OCI-M2 (cell line): ENCODE data around the gene ASRGL1.
"Not testable (repeated sequence)": the region's sequence is repeated elsewhere in the genome, so short reads cannot be mapped to it uniquely, and the experiment has no call there.

Experiments
- DNase-seq: peaks from one replicate; lab custom pipeline; 2025; ENCODE audit not compliant: unreplicated experiment; lab: John Stamatoyannopoulos, UW

ASRGL1 gene

DNA sequence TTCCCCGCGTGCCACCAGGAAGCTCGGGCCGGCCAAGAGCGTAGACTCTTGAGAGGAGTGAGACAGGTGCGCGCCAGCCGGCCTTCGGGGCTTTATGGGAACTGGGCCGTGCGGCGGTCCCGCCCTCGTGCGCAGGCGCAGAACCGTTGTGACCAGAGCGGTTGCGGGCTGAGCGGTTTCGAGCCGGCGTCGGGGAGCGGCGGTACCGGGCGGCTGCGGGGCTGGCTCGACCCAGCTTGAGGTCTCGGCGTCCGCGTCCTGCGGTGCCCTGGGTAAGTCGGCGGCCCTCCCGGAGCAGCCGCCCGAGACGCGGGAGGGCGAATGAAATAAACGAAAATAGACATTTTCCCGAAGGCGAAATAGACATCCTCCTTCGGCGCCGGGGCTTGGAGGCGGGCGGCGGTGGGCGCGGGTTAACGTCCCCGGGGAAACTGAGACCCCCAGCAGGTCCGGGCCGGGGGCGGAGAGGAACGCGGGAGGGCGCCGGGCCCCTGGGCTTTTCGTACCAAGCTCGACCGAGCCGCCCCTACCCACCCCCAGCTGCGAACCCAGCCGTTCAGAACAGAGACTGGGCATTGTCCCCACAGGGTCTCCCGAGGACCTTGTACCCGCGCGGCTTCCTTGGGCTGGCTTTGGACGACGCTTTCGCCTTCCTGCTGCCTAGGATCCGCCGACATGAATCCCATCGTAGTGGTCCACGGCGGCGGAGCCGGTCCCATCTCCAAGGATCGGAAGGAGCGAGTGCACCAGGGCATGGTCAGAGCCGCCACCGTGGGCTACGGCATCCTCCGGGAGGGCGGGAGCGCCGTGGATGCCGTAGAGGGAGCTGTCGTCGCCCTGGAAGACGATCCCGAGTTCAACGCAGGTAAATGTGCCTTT lies at the start of gene ASRGL1:
Gene ASRGL1, plus strand, starts transcription at position 146 of the 879 bp plus-strand sequence. Its CDS starts 530 bp downstream, at position 676.
- DNase-seq = no peak

DNA sequence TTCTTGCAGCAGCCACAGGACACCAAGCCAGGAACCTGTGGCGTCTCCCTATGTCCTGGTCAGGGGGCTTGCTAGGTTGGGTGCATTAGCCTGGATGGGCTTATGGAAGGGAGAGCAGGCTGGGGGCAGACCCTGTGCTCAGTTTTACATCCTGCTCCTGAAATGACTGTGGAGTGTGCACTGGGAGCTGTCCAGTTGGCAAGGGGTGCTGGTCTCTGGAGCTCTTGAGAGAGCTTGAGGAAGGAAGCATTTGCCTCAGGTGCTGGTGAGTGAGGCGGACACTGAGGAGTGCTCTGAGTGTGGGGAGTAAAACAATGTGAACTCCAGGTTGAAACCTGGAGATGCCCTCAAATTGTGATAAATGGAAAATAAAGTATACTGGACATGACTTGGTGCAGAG lies 41.7 kb upstream of the ASRGL1 start:
- no peak for DNase-seq

DNA sequence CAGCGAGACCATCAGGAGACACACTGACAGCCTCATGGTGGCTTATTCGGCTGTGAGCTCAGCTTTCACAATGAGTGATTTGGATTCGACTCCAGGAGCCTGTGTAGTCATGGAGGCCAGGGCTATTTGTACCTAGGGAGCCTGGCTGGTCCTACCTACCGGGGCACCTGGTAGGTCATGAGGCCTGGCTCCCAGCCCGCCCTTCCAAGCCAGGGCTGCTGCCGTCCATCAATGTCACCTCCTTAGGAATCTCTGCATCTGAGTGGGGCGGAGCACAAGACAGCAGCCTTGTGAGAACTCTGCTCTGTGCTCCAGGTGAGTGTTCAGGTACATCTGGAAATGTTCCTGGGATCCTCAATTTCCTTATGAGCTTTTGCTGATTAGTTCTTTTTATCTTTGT lies 38.3 kb upstream of the ASRGL1 start, which contains the start of gene SCGB1D4:
Gene SCGB1D4, minus strand, starts transcription at position 101 of the 400 bp plus-strand sequence. Its CDS starts 65 bp downstream, at position 36.
- no peak for DNase-seq

DNA sequence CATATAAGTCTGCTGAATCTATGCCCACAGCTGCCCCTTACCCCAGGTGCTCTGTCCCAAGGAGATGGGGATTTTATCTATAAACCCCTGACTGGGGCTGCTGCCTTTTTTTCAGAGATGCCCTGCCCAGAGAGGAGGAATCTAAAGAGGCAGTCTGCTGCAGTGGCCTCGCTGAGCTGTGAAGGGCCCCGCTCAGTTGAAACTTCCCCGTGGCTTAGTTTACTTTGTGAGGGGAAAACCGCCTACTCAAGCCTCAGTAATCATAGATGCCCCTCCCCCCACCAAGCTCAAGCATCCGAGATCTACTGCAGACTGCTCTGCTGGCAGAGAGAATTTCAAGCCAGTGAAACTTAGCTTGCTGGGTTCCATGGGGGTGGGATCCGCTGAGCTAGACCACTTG lies 31.0 kb upstream of the ASRGL1 start:
- no peak for DNase-seq

DNA sequence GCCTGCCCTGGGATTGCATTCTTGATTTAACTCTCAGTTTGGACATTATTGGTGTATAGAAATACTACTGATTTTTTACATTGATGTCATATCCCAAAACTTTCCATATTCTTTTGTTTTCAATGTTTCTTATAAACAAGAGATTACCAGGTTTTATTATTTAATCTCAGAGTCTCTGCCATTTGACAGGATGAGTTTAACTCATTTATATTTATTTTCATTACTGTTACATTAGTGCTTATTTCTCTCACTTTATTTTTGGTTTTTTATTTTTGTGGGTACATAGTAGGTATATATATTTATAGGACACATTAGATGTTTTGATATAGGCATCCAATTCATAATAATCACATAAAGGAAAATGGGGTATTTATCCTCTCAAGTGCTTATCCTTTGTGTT lies 29.3 kb upstream of the ASRGL1 start:
- DNase-seq = no peak

DNA sequence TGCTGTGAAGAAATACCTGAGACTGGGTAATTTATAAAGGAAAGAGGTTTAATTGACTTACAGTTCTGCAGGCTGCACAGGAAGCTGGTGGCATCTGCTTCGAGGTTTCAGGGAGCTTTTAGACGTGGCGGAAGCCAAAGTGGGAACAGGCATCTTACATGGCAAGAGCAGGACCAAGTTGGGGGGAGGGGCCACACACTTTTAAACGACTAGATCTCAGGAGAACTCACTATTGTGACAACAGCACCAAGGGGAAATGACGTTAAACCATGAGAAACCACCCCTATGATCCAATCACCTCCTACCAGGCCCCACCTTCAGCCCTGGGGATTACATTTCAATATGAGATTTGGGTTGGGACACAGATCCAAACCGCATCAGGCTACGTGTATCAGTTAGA lies 27.3 kb upstream of the ASRGL1 start:
- DNase-seq = no peak

DNA sequence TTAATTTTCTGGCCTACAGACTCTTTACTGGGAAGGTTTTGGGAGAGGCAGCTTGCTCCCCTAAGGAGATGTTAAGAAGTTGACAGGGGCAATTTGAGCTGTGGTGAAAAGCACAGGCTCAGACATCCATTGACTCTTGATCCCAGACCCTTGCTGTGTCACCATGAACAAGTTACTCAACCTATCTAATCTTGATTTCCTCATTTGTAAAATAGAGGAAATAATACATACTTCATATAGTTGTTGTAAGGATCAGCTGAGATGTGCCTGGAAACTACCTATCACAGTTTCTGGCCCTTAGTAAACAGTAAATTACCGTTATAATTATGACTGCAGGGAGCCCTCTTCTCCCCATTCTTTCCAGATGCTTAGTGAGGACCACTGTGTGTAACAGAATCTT lies 21.8 kb upstream of the ASRGL1 start:
- DNase-seq = no peak

DNA sequence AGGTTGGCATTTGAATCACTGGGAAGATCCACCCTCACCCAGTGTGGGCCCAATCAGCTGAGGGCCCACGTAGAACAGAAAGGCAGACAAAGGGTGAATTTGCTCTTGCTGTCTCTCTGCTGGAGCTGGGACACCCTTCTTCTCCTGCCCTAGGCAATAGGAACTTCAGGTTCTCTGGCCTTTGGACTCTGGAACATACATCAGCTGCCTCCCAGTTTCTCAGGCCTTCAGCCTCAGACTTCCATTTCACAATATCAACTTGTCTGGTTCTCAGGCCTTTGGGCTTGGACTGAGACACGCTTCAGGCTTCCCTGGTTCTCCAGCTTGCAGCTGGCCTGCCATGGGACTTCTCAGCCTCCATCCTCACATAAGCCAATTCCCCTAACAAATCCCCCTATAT lies 14.7 kb upstream of the ASRGL1 start:
- DNase-seq = no peak

DNA sequence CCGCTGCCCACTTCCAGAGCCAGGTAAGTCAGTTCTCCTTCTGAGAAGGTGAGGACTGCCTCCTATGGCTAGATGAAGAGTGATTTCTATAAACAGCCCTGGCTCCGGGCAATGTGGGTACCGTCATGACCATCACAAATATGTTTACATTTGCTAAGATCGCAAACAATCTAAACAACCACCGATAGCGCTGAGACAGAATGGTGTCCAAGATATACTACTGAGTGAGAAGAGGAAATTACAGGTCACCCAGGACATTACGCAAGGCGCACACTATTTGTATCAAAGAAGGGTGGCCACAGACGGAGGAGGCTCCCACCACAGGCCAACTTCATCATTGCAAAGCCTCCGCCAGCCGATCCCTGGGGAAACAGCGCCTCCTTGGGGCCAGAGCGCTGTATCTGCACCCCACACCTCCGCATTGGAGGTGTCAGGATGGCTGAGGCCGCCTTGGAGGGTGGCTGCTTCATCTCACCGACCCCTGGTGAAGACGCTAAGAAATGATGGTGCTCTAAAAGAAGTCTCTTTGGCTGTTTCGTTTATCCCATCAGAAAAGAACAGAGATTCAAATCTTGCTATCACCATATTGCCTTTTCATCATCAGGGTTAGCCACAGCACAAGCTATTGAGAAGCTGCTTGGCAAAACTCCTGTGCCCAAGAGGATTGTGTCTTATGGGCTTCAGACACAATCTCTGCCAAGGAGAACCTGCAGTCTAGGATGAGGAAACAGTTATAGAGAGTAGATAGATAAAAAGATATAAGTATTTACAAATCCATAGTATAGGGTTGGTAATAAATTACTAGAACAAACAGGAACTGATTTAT lies 12.3 kb upstream of the ASRGL1 start:
- no peak for DNase-seq

DNA sequence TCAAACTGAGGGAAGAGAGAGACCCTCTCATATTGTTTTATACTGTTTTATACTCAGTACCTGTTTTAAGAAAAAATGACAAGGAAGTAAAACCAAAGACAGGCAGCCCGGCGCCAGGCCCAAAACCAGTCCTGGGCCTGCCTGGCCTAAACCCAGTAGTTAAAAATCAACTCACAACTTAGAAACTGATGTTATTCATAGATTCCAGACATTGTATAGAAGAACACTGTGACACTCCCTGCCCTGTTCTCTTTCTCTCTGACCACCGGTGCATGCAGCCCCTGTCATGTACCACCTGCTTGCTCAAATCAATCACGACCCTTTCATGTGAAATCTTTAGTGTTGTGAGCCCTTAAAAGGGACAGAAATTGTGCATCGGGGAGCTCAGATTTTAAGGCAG lies 11.5 kb upstream of the ASRGL1 start:
- DNase-seq = not testable (repeated sequence)

GRCh38 chr11:62326719-62327118 lies 10.5 kb upstream of the ASRGL1 start:
- DNase-seq = not testable (repeated sequence)

GRCh38 chr11:62327541-62327940 lies 9.7 kb upstream of the ASRGL1 start:
- DNase-seq = not testable (repeated sequence)

GRCh38 chr11:62331264-62331663 lies 6.0 kb upstream of the ASRGL1 start:
- not testable (repeated sequence) for DNase-seq

DNA sequence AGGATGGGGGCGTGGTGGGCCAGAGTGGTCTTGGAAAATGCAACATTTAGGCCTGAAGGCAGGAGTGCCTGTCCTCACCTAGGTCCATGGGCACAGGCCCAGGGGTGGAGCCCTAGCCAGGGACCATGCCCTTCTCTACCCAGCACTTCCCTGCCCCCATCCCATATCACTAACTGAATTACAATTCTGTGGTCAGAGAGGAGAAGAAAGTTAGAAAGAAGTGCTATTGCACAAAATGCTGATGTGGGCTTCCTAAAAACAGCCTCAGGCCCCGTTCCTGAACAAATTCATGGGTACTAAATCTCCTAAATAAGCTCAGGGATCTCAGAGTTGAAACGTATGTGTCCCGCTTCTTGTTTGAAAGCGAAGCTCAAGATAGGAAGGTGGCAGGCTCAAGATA lies 3.5 kb upstream of the ASRGL1 start:
- no peak for DNase-seq

DNA sequence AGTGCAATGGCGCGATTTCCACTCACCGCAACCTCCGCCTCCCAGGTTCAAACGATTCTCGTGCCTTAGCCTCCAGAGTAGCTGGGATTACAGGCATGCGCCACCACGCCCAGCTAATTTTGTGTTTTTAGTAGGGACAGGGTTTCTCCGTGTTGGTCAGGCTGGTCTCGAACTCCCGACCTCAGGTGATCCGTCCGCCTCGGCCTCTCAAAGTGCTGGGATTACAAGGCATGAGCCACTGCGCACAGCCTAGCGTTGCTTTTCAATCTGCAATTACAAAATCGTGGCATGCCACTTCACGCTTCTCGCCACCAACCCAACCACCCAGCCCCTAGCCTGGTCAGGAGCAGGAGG lies 322 bp upstream of the ASRGL1 start:
- not testable (repeated sequence) for DNase-seq

DNA sequence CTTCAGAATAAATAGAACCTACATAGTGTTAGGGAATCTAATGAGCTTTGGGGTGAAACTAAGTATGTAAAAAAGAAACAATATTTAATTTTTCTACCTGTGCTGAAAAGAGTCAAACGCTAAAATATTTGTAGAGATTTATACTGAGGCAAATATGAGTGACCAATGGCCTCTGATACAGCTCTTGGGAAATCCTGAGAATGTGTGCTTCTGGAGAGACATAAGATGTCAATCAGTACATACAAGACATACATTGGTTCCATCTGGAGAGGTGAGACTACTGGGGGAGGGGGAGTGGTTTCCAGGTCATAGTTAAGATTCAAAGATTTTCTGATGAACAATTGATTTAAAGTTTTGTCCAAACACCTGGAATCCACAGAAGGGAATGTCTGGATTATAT lies 970 bp downstream of the ASRGL1 start:
- DNase-seq = no peak

- no peak for DNase-seq
Measured at GRCh38 chr11:62340269-62340901, 3.1 kb downstream of the ASRGL1 start.

- no peak for DNase-seq
Measured at GRCh38 chr11:62341588-62341987, 4.3 kb downstream of the ASRGL1 start.

GRCh38 chr11:62343646-62344190 lies 6.5 kb downstream of the ASRGL1 start:
- DNase-seq = not testable (repeated sequence)

DNA sequence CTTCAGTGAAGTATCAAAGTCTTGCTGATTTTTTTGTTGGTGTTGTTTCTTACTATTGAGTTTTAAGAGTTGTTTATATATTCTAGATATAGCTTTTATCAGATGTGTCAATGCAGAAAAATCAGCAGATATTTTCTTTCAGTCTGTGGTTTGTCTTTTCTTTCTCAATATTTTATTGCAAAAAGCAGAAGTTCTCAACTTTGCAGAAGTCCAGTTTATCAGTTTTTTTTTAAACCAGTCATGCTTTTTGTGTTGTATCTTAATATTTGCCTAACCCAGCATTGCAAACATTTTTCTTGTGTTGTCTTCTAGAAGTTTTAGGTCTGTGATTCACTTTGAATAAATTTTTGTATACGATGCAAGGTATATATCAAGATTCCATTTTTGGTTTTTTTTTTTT lies 7.0 kb downstream of the ASRGL1 start:
- DNase-seq = no peak

DNA sequence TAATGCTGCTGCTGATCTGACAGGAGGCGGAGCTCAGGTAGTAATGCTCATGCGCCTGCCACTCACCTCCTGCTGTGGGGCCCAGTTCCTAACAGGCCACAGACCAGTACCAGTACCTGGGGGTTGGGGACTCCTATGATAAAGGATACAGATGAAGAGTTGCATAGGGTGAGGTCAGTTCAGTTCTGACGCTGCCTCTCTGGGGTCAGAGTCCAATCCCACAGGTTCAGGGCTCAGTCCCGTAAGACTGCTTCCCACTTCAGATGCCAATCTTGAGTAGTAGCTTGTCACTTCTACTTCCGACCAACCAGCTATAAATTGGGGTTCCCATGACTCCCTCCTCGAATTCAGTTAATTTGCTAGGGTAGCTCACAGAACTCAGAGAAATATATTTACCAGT lies 8.6 kb downstream of the ASRGL1 start:
- no peak for DNase-seq
